Endothelial cell of umbilical vein (primary cell): ENCODE measurements around the gene CENPP.

Source experiments
- CTCF ChIP-seq, 2 donors: IDR thresholded peaks; 1 replicate in 1 of 2; 2 replicates in 1 of 2; pipeline ENCODE4 v1.5.1; 2011; ENCODE audit warnings: low read length in 2 of 2, mild to moderate bottlenecking in 2 of 2, moderate library complexity in 2 of 2, control low read depth in 1 of 2, inconsistent platforms in 1 of 2, low read depth in 1 of 2; ENCODE audit not compliant: insufficient read depth in 1 of 2; ENCODE audit errors: extremely low read depth in 1 of 2
- EZH2 ChIP-seq: IDR thresholded peaks from 2 replicates; pipeline ENCODE4 v1.6.1; 2012; ENCODE audit warnings: borderline replicate concordance, low read depth, mild to moderate bottlenecking, moderate library complexity, low read length, inconsistent platforms; ENCODE audit not compliant: severe bottlenecking
- JUN ChIP-seq: IDR thresholded peaks from 2 replicates; pipeline ENCODE4 v1.6.1; 2011; ENCODE audit warnings: borderline replicate concordance, low read depth; ENCODE audit not compliant: insufficient read length, insufficient read depth
- POLR2A ChIP-seq: IDR thresholded peaks from 2 replicates; pipeline ENCODE4 v1.6.1; 2012; ENCODE audit warnings: low read depth, mild to moderate bottlenecking, control low read depth, low read length
- POLR2AphosphoS5 ChIP-seq: IDR thresholded peaks from 2 replicates; pipeline ENCODE4 v1.6.1; 2012; ENCODE audit warnings: low read depth, mild to moderate bottlenecking, control low read depth, low read length, moderate library complexity; ENCODE audit not compliant: insufficient read depth

- no peak for TF ChIP-seq EZH2
- no peak for TF ChIP-seq POLR2AphosphoS5
- TF ChIP-seq CTCF (IDR thresholded peaks at IDR 0.05; ENCODE audit: extremely low read depth in 1 of 2, insufficient read depth in 1 of 2, low read depth in 1 of 2, low read length in 2 of 2), result no peak
- TF ChIP-seq JUN, result peak; percentile 26
- TF ChIP-seq POLR2A, result no peak
Measured at GRCh38 chr9:92480291-92480771, 154.6 kb downstream of the CENPP start.
